ENCODE results near the gene EARS2.

The EARS2 gene

DNA sequence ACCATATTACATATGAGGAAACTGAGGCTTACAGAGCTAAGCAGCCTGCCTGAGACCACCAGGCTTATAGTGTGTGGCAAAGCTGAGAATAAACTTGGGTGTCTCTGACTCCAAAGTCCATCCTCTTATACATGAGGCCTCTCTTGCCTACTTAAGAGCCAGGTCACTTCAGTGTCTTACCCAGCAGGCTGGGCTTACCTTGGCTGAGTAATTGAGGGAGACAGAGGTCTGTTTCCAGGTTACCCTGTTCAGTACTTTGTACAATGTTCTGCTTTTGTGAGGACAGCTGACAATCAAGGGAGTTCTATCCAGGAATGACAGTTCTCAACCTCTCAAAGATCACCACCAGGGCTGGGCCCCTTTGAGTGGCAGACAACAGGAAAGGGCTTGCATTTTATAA, 24.6 kb upstream of the EARS2 start:
- Histone ChIP-seq H3K36me3 (ENCODE audit: control insufficient read depth in 2 of 2, insufficient read depth in 2 of 2, low read length in 2 of 2) (peaks cover 41 to 48% of the 10 kb centered on the region in 2 donors), H3K27ac (ENCODE audit: low read length) (no peak overlapping the region), H3K9me3 (ENCODE audit: control insufficient read depth in 2 of 2, low read length in 2 of 2) (no peaks in the 10 kb centered on the region), H3K9ac (ENCODE audit: low read length in 2 of 2) (no peak overlapping the region), H3K4me1 (ENCODE audit: control insufficient read depth, insufficient read depth, low read length) (no peaks in the 10 kb centered on the region), H3K27me3 (ENCODE audit: control insufficient read depth in 1 of 2, insufficient read depth in 2 of 2, low read length in 2 of 2) (no peaks in the 10 kb centered on the region), H3K4me3 (ENCODE audit: low read length in 2 of 2) (no peak overlapping the region)

DNA sequence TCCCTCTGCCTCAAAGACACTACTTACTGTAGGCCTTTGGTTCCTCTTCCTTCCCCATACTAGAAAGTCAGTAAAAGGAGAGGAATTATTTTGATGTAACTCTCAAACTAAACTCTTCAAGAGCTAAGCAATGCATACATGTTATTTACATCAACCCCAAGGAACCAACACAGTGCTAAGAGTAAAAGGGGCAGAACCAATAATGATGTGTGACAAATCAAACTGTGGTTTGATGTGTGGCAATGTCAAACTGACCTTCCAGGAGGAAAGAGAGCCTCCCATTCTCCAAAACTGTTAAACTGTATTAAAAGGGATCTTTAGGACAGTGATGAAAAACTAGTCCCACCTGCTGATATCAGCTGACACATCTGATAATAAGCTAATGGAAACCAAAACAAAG, 23.2 kb upstream of the EARS2 start:
- no peak overlapping the region for H3K9ac ChIP-seq (ENCODE audit: low read length in 2 of 2)
- no peaks in the 10 kb centered on the region for H3K27me3 ChIP-seq (ENCODE audit: control insufficient read depth in 1 of 2, insufficient read depth in 2 of 2, low read length in 2 of 2)
- H3K36me3 ChIP-seq (ENCODE audit: control insufficient read depth in 2 of 2, insufficient read depth in 2 of 2, low read length in 2 of 2) = peaks cover 36 to 48% of the 10 kb centered on the region in 2 donors
- no peak overlapping the region for H3K4me3 ChIP-seq (ENCODE audit: low read length in 2 of 2)
- H3K27ac ChIP-seq (ENCODE audit: low read length) = no peak overlapping the region
- no peaks in the 10 kb centered on the region for H3K9me3 ChIP-seq (ENCODE audit: control insufficient read depth in 2 of 2, low read length in 2 of 2)
- no peaks in the 10 kb centered on the region for H3K4me1 ChIP-seq (ENCODE audit: control insufficient read depth, insufficient read depth, low read length)

DNA sequence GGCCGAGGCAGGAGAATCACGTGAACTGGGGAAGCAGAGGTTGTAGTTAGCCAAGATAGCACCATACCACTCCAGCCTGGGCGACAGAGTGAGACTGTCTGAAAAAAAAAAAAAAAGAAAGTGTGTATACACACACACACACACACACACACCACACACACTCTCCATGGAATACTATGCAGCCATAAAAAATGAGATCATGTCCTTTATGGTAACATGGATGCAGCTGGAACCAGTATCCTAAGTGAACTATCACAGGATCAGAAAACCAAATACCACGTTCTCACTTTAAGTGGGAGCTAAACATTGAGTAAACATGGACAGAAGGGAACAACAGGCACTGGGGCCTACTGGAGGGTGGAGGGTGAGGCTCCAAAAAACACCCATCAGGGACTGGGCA, 22.2 kb upstream of the EARS2 start:
- H3K9me3 ChIP-seq (ENCODE audit: control insufficient read depth in 2 of 2, low read length in 2 of 2) = no peaks in the 10 kb centered on the region
- H3K36me3 ChIP-seq (ENCODE audit: control insufficient read depth in 2 of 2, insufficient read depth in 2 of 2, low read length in 2 of 2) = peaks cover 31 to 46% of the 10 kb centered on the region in 2 donors

DNA sequence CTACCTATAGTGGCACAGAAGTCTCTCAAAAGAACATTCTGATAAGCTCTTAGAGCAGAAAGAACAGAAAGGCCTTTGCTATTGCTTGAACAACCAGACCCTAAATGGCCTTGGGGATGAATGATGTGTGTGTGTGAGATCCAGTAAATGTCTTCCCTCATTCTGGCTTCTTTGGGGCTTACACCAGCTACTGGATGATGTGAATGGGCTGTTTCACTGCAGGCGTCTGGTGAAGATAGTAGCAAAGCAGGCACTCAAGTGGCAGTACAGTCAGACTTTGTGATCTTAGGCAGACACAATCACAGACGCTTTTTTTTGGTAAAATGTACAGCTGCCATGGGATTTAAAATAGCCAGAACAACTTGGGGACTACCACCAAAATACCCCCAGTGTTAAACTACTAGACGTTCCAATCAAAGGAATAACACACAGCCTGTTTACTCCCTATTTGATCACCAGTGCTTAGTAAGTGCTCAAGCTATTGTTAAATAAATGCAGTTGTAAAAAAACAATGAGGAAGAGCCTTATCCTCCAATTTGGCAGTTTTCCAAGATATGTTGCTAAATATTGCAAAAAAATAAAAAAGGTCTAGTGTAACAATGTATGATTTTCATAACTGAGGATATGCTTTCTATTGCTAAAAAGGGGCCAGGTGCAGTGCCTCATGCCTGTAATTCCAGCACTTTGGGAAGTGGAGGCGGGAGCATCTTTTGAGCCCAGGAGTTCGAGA, 21.1 kb upstream of the EARS2 start:
- Histone ChIP-seq H3K9me3 (ENCODE audit: control insufficient read depth in 2 of 2, low read length in 2 of 2) (no peaks in the 10 kb centered on the region), H3K4me1 (ENCODE audit: control insufficient read depth, insufficient read depth, low read length) (no peaks in the 10 kb centered on the region), H3K9ac (ENCODE audit: low read length in 2 of 2) (no peak overlapping the region), H3K36me3 (ENCODE audit: control insufficient read depth in 2 of 2, insufficient read depth in 2 of 2, low read length in 2 of 2) (peaks cover 30 to 49% of the 10 kb centered on the region in 2 donors), H3K27me3 (ENCODE audit: control insufficient read depth in 1 of 2, insufficient read depth in 2 of 2, low read length in 2 of 2) (no peaks in the 10 kb centered on the region), H3K4me3 (ENCODE audit: low read length in 2 of 2) (no peak overlapping the region), H3K27ac (ENCODE audit: low read length) (no peak overlapping the region)

More for the DNA sequence above, 22.2 kb upstream of the EARS2 start:
- H3K27me3 ChIP-seq (ENCODE audit: control insufficient read depth in 1 of 2, insufficient read depth in 2 of 2, low read length in 2 of 2) = no peaks in the 10 kb centered on the region
- H3K9ac ChIP-seq (ENCODE audit: low read length in 2 of 2) = no peak overlapping the region
- no peaks in the 10 kb centered on the region for H3K4me1 ChIP-seq (ENCODE audit: control insufficient read depth, insufficient read depth, low read length)
- no peak overlapping the region for H3K4me3 ChIP-seq (ENCODE audit: low read length in 2 of 2)
- no peak overlapping the region for H3K27ac ChIP-seq (ENCODE audit: low read length)

DNA sequence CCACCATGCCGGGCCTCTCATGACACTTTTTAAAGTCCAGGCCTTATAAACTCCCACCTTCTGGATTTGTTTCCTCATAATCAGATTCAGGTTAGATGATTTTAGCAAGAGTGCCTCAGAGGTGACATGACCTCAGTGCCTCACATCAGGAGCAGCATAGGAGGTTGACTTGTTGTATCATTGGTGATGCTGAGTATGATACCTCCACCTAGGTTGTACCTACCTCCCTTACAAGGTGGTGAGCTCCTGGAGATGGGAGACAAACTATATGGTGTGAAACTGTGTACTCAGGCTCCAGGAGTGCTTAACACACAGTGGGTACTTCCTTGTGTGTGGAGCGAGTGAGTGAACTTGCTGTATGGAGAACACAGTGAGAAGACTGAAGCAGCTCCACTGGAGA, 20.3 kb upstream of the EARS2 start:
- H3K36me3 ChIP-seq (ENCODE audit: control insufficient read depth in 2 of 2, insufficient read depth in 2 of 2, low read length in 2 of 2) = peaks cover 30 to 53% of the 10 kb centered on the region in 2 donors
- no peak overlapping the region for H3K9ac ChIP-seq (ENCODE audit: low read length in 2 of 2)
- no peaks in the 10 kb centered on the region for H3K4me1 ChIP-seq (ENCODE audit: control insufficient read depth, insufficient read depth, low read length)
- H3K27me3 ChIP-seq (ENCODE audit: control insufficient read depth in 1 of 2, insufficient read depth in 2 of 2, low read length in 2 of 2) = no peaks in the 10 kb centered on the region
- no peaks in the 10 kb centered on the region for H3K9me3 ChIP-seq (ENCODE audit: control insufficient read depth in 2 of 2, low read length in 2 of 2)
- H3K4me3 ChIP-seq (ENCODE audit: low read length in 2 of 2) = no peak overlapping the region
- no peak overlapping the region for H3K27ac ChIP-seq (ENCODE audit: low read length)

DNA sequence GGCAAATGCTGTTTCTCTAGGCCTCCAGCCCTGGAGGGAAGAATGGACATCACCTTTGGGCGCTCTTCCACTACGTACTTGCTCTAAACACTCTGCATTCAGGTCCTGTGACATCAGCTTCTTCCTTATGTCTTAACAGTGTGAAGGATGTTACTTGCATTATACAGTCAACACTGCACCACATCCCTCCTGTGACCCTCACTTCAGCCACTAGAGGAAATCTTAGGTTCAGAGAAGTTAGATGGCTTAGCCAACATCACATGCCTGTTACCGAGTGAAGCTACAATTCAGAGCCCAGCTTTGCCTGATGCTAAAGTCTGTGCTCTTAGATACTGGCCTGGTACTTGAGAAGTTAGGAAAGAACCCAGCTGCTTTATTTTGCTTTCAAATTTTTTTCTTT, 18.7 kb upstream of the EARS2 start:
- Histone ChIP-seq H3K9me3 (ENCODE audit: control insufficient read depth in 2 of 2, low read length in 2 of 2) (no peaks in the 10 kb centered on the region), H3K36me3 (ENCODE audit: control insufficient read depth in 2 of 2, insufficient read depth in 2 of 2, low read length in 2 of 2) (peaks cover 40 to 61% of the 10 kb centered on the region in 2 donors), H3K9ac (ENCODE audit: low read length in 2 of 2) (no peak overlapping the region), H3K4me3 (ENCODE audit: low read length in 2 of 2) (no peak overlapping the region), H3K4me1 (ENCODE audit: control insufficient read depth, insufficient read depth, low read length) (no peaks in the 10 kb centered on the region), H3K27ac (ENCODE audit: low read length) (no peak overlapping the region), H3K27me3 (ENCODE audit: control insufficient read depth in 1 of 2, insufficient read depth in 2 of 2, low read length in 2 of 2) (no peaks in the 10 kb centered on the region)

DNA sequence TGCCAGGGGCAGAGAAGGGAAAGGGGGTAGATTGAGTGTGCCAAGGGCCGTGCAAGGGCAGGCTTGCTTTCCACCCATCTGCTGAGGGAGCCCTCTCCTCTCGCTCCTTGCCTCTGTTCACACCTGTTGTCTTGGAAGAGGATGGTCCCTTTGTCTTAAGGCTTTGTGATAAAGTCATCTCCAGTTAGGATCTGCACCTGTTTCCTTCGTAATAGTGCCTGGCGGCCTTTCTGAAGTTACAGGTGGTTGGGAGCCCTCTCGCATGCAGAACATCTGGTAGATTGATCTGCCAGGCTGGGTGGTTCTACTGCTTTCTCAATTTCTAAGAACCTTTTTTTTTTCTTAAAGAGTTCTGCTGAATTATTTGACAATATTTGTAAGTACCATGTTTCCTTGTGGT, 16.7 kb upstream of the EARS2 start:
- Histone ChIP-seq H3K4me1 (ENCODE audit: control insufficient read depth, insufficient read depth, low read length) (no peaks in the 10 kb centered on the region), H3K36me3 (ENCODE audit: control insufficient read depth in 2 of 2, insufficient read depth in 2 of 2, low read length in 2 of 2) (peaks cover 31 to 54% of the 10 kb centered on the region in 2 donors), H3K9ac (ENCODE audit: low read length in 2 of 2) (no peak overlapping the region), H3K9me3 (ENCODE audit: control insufficient read depth in 2 of 2, low read length in 2 of 2) (no peaks in the 10 kb centered on the region), H3K4me3 (ENCODE audit: low read length in 2 of 2) (no peak overlapping the region), H3K27me3 (ENCODE audit: control insufficient read depth in 1 of 2, insufficient read depth in 2 of 2, low read length in 2 of 2) (no peaks in the 10 kb centered on the region), H3K27ac (ENCODE audit: low read length) (no peak overlapping the region)

DNA sequence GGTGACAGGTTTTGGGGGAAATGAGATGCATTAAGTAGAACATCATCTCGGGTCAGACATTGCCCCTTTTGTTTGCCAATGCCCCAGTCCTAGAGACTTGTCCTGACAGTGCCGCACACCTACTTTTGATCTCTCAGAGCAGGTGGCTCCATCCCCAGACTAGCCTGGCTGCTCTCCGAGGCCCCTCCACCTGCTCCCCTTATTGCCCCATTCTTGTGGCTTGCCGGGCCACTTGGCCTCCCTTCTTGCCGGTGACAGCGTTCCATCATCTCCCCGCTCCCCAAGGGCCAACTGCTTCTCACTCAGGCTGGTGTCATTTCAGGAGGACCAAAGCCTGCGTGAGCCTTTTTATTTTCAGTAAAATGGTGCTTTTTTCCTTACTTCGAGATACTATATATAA, 15.2 kb upstream of the EARS2 start:
- no peaks in the 10 kb centered on the region for H3K9me3 ChIP-seq (ENCODE audit: control insufficient read depth in 2 of 2, low read length in 2 of 2)
- H3K4me3 ChIP-seq (ENCODE audit: low read length in 2 of 2) = no peak overlapping the region
- H3K27me3 ChIP-seq (ENCODE audit: control insufficient read depth in 1 of 2, insufficient read depth in 2 of 2, low read length in 2 of 2) = no peaks in the 10 kb centered on the region
- H3K36me3 ChIP-seq (ENCODE audit: control insufficient read depth in 2 of 2, insufficient read depth in 2 of 2, low read length in 2 of 2) = peaks cover 32 to 56% of the 10 kb centered on the region in 2 donors
- H3K9ac ChIP-seq (ENCODE audit: low read length in 2 of 2) = no peak overlapping the region
- no peaks in the 10 kb centered on the region for H3K4me1 ChIP-seq (ENCODE audit: control insufficient read depth, insufficient read depth, low read length)
- H3K27ac ChIP-seq (ENCODE audit: low read length) = no peak overlapping the region

DNA sequence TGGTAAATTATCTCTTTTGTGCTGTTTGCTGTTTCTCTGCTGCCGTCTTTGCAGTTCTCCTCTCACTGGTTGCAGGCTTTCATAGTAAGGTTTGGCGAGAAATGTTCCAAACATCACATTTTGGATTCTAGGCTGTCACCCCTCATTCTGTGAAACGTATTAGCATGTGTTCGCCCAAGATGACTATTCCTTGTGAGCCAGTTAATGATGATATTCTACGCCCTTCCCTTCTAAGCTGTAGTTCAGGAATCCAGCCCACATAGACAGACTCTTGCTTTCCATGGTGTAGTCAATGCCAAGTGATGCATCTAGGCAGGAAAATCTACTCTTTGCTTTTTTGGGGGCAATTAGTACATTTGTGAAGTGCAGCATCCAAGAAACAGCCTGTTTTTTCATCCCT, 14.7 kb upstream of the EARS2 start:
- H3K4me1 ChIP-seq (ENCODE audit: control insufficient read depth, insufficient read depth, low read length) = no peaks in the 10 kb centered on the region
- H3K9ac ChIP-seq (ENCODE audit: low read length in 2 of 2) = no peak overlapping the region
- no peak overlapping the region for H3K4me3 ChIP-seq (ENCODE audit: low read length in 2 of 2)
- no peak overlapping the region for H3K27ac ChIP-seq (ENCODE audit: low read length)
- peaks cover 37 to 58% of the 10 kb centered on the region in 2 donors for H3K36me3 ChIP-seq (ENCODE audit: control insufficient read depth in 2 of 2, insufficient read depth in 2 of 2, low read length in 2 of 2)
- no peaks in the 10 kb centered on the region for H3K27me3 ChIP-seq (ENCODE audit: control insufficient read depth in 1 of 2, insufficient read depth in 2 of 2, low read length in 2 of 2)
- no peaks in the 10 kb centered on the region for H3K9me3 ChIP-seq (ENCODE audit: control insufficient read depth in 2 of 2, low read length in 2 of 2)

DNA sequence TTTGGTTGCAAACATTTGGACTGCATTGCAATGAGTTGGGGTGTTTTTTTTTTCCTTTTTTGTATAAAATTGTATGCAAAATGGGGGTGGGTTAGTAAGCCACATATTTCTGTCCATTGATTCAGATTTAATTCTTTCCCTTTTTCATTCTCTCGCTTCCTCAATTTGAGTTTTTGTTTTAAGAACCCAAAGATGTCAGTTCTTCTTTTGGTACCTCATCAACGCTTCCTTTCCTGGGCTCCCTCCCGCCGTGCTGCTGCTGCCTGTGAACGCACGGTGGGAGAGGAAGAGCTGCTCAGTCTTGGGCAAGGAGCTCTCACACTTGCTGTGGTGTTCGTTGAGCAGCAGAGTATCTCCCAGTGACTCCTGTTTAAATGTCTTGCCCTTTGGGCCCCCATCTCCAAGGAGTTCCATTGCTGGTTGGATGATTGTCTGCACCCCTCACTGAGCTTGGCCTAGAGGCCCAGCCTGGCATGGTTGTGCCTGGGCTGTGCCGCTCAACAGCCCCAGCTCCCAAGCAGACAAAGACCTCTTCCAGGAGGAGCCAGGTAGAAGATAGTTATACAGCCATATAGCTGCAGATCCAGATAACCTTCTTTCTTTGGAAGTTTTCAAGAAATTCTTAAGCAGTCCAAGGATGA, 14.0 kb upstream of the EARS2 start:
- Histone ChIP-seq H3K9me3 (ENCODE audit: control insufficient read depth in 2 of 2, low read length in 2 of 2) (no peaks in the 10 kb centered on the region), H3K27ac (ENCODE audit: low read length) (no peak overlapping the region), H3K9ac (ENCODE audit: low read length in 2 of 2) (no peak overlapping the region), H3K36me3 (ENCODE audit: control insufficient read depth in 2 of 2, insufficient read depth in 2 of 2, low read length in 2 of 2) (peaks cover 40 to 58% of the 10 kb centered on the region in 2 donors), H3K4me3 (ENCODE audit: low read length in 2 of 2) (no peak overlapping the region), H3K4me1 (ENCODE audit: control insufficient read depth, insufficient read depth, low read length) (no peaks in the 10 kb centered on the region), H3K27me3 (ENCODE audit: control insufficient read depth in 1 of 2, insufficient read depth in 2 of 2, low read length in 2 of 2) (no peaks in the 10 kb centered on the region)

DNA sequence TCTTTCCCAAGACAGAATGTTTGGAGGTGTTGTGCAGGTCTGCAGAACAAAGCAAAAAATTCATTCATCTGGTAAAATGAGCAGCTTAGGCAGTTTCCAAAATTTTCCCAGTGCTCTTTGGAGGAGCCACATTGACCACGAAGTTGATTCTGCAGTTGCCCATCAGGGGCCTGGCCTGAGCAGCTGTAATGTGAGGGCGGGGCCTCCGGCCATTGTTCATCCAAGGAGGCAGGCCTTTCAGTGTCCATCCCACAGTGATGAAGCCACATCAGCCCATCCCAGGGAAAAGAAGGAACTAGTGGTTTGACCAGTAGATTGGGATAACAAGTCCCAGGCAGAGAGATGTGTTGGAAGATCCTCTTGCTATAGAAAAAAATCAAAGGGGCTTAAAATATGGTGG, 10.5 kb upstream of the EARS2 start:
- Histone ChIP-seq H3K9ac (ENCODE audit: low read length in 2 of 2) (no peak overlapping the region), H3K27me3 (ENCODE audit: control insufficient read depth in 1 of 2, insufficient read depth in 2 of 2, low read length in 2 of 2) (no peaks in the 10 kb centered on the region), H3K4me3 (ENCODE audit: low read length in 2 of 2) (no peak overlapping the region), H3K27ac (ENCODE audit: low read length) (no peak overlapping the region), H3K36me3 (ENCODE audit: control insufficient read depth in 2 of 2, insufficient read depth in 2 of 2, low read length in 2 of 2) (peaks cover 60 to 69% of the 10 kb centered on the region in 2 donors), H3K4me1 (ENCODE audit: control insufficient read depth, insufficient read depth, low read length) (no peaks in the 10 kb centered on the region), H3K9me3 (ENCODE audit: control insufficient read depth in 2 of 2, low read length in 2 of 2) (no peaks in the 10 kb centered on the region)
